K562 (cell line): ENCODE results near the gene POLE2. TPM values are rescaled to one million over a fixed set of nuclear protein-coding genes. Genes with fewer than 3 reads are reported as not detected.
"Not testable (repeated sequence)": the region's sequence is repeated elsewhere in the genome, so short reads cannot be mapped to it uniquely, and the experiment has no call there.

ENCODE experiments used
- ATAC-seq: fragments of 200-7000 bp; cut with Tn5 transposase; 3 replicates; pipeline ENCODE4 v1.9.1; 2020; ENCODE audit warnings: moderate library complexity
- BruUV-seq: library from RNA; stranded (reverse); fragments of 400-500 nt; replicated peaks from 2 replicates; lab custom pipeline; 2021; lab: Mats Ljungman, UMichigan
- CTCF ChIA-PET: fragments of 300-600 bp; formaldehyde crosslinking; extraction: SDS; loops from one replicate; lab custom pipeline; 2021; ENCODE audit warnings: low intra/inter-chr PET ratio; lab: Yijun Ruan, JAX
- POLR2A ChIA-PET: fragments of 300-600, 350-650 bp; sonication (Branson Sonifier 250); formaldehyde crosslinking; extraction: SDS; loops from one replicate; lab custom pipeline; 2021; ENCODE audit warnings: antibody characterized with exemption, inconsistent platforms; lab: Yijun Ruan, JAX
- DNase-seq, 4 experiments: peaks; one replicate each; pipeline versions ENCODE4 v3.0.0 to v3.0.0-alpha.2; 2011 to 2018; ENCODE audit warnings: low spot score in 3 of 4, mixed read lengths in 3 of 4; ENCODE audit errors: extremely low read depth in 1 of 4
- FAIRE-seq: peaks from 2 replicates; lab custom pipeline; 2011; peaks lifted over from hg19 to GRCh38; lab: Jason Lieb, UNC
- H2AFZ ChIP-seq: 2 replicates; pipeline ENCODE4 v1.6.0; 2011; ENCODE audit warnings: low read depth, low read length, control low read depth, inconsistent platforms
- H3K27ac ChIP-seq: fragments of 200-600 bp; 3 replicates; pipeline ENCODE4 v1.8.0; 2011; ENCODE audit warnings: low read depth, mild to moderate bottlenecking, control low read depth, inconsistent platforms, low read length, moderate library complexity, mixed read lengths; ENCODE audit errors: extremely low read depth
- H3K27me3 ChIP-seq, 2 experiments: fragments of 300-600 bp in 1 of 2; 2 replicates in 1 of 2; 3 replicates in 1 of 2; pipeline versions ENCODE4 v1.6.0 to v1.8.0; 2011; ENCODE audit warnings: inconsistent platforms in 2 of 2, low read length in 2 of 2, mild to moderate bottlenecking in 1 of 2, mixed read lengths in 1 of 2, moderate library complexity in 1 of 2; ENCODE audit not compliant: control insufficient read depth in 2 of 2, insufficient read depth in 2 of 2
- H3K36me3 ChIP-seq: fragments of 300-600 bp; 3 replicates; pipeline ENCODE4 v1.8.0; 2011; ENCODE audit warnings: mild to moderate bottlenecking, low read length, inconsistent platforms; ENCODE audit not compliant: control insufficient read depth, insufficient read depth
- H3K4me1 ChIP-seq, 2 experiments: fragments of 200-600 bp in 1 of 2; replicated peaks in 1 of 2; 2 replicates in 1 of 2; 3 replicates in 1 of 2; pipeline versions ENCODE4 v1.5.1 to v1.8.0; 2011; ENCODE audit warnings: inconsistent platforms in 2 of 2, low read length in 2 of 2, mild to moderate bottlenecking in 1 of 2, mixed read lengths in 1 of 2, moderate library complexity in 1 of 2; ENCODE audit not compliant: control insufficient read depth in 2 of 2, insufficient read depth in 2 of 2
- H3K4me2 ChIP-seq: 2 replicates; pipeline ENCODE4 v1.6.1; 2011; ENCODE audit warnings: low read length, control low read depth, inconsistent platforms, mixed read lengths; ENCODE audit not compliant: insufficient read depth
- H3K4me3 ChIP-seq: fragments of 200-600 bp; sonication (generic), shearing (Covaris generic); 2 replicates; pipeline ENCODE4 v1.5.1; 2016; ENCODE audit warnings: control low read depth, inconsistent platforms
- H3K79me2 ChIP-seq: fragments of 200-600 bp; 3 replicates; pipeline ENCODE4 v1.8.0; 2011; ENCODE audit warnings: low read length, inconsistent platforms; ENCODE audit not compliant: control insufficient read depth, insufficient read depth
- H3K9ac ChIP-seq, 2 experiments: 2 replicates each; pipeline versions ENCODE4 v1.6.0 to v1.6.1; 2011; ENCODE audit warnings: low read depth in 2 of 2, low read length in 2 of 2, control low read depth in 1 of 2, inconsistent platforms in 1 of 2, mild to moderate bottlenecking in 1 of 2, mixed read lengths in 1 of 2; ENCODE audit not compliant: insufficient read depth in 1 of 2
- H3K9me1 ChIP-seq: one replicate; pipeline ENCODE4 v1.6.0; 2011; ENCODE audit warnings: inconsistent platforms, mild to moderate bottlenecking, low read length, moderate library complexity; ENCODE audit not compliant: control insufficient read depth, insufficient read depth
- H3K9me3 ChIP-seq: replicated peaks from 2 replicates; pipeline ENCODE4 v1.5.1; 2011; ENCODE audit warnings: low read depth, low read length, inconsistent platforms; ENCODE audit not compliant: control insufficient read depth, insufficient read depth
- H4K20me1 ChIP-seq: replicated peaks from 2 replicates; pipeline ENCODE4 v1.6.1; 2011; ENCODE audit warnings: low read length, inconsistent platforms, mixed read lengths; ENCODE audit not compliant: control insufficient read depth, insufficient read depth
- EZH2 ChIP-seq: IDR thresholded peaks from 2 replicates; pipeline ENCODE4 v1.6.1; 2012; ENCODE audit warnings: low read depth, mild to moderate bottlenecking, inconsistent platforms, low read length, borderline replicate concordance
- FOXJ3 ChIP-seq: sonication (generic); formaldehyde crosslinking; IDR thresholded peaks from 2 replicates; pipeline ENCODE4 v1.4.0; 2020; ENCODE audit warnings: mild to moderate bottlenecking, missing genetic modification reagents
- HDAC6 ChIP-seq: IDR thresholded peaks from 2 replicates; pipeline ENCODE4 v1.6.1; 2012; ENCODE audit warnings: low read depth, mild to moderate bottlenecking, control low read depth, inconsistent platforms, low read length, moderate library complexity
- MAFG ChIP-seq: fragments of 450-650 bp; conservative IDR thresholded peaks from 2 replicates; pipeline ENCODE4 v1.6.1; 2016; ENCODE audit warnings: missing genetic modification characterization, missing compliant biosample characterization
- MTF1 ChIP-seq: fragments of 250-450 bp; sonication (Bioruptor Pico); IDR thresholded peaks from 2 replicates; pipeline ENCODE4 v1.9.0; 2021; ENCODE audit warnings: moderate library complexity, mild to moderate bottlenecking, inconsistent platforms, borderline replicate concordance
- SPI1 ChIP-seq: IDR thresholded peaks from 2 replicates; pipeline ENCODE4 v1.6.1; 2011; ENCODE audit warnings: low read depth, low read length, control low read depth, borderline replicate concordance
- STAT5A ChIP-seq: IDR thresholded peaks from 2 replicates; pipeline ENCODE4 v1.6.1; 2012; ENCODE audit warnings: low read length, inconsistent platforms, borderline replicate concordance
- ZNF12 ChIP-seq: sonication (generic); formaldehyde crosslinking; IDR thresholded peaks from 2 replicates; pipeline ENCODE4 v1.4.0; 2020; ENCODE audit warnings: mild to moderate bottlenecking, missing genetic modification reagents
- ZNF121 ChIP-seq: sonication (generic); formaldehyde crosslinking; conservative IDR thresholded peaks from 2 replicates; pipeline ENCODE4 v1.8.0; 2022; ENCODE audit warnings: missing genetic modification reagents
- ZNF79 ChIP-seq: fragments of 250-450 bp; sonication (Bioruptor Pico); IDR thresholded peaks from 2 replicates; pipeline ENCODE4 v1.4.0; 2020; ENCODE audit warnings: low read depth, mild to moderate bottlenecking, moderate library complexity
- WGBS: fragments of 100-300 bp; shearing (Covaris generic); methylation state at CpG from one replicate; pipeline ENCODE4 v1.1.6; 2016; ENCODE audit warnings: low coverage, mixed read lengths; ENCODE audit not compliant: insufficient coverage; ENCODE audit errors: missing lambda C conversion rate; 5-methylcytosine and 5-hydroxymethylcytosine counted together
- in situ Hi-C: fragments of 300-500 bp; cut with MboI; formaldehyde crosslinking; loops from 4 replicates; pipeline ENCODE4 v1.15.0; 2018; ENCODE audit warnings: inconsistent platforms, mixed read lengths
- intact Hi-C: fragments of 100-400 bp; cut with micrococcal nuclease; formaldehyde crosslinking; loops from 2 replicates; pipeline ENCODE4 v1.14.2; 2022
- polyA plus RNA-seq, 8 experiments: library from polyadenylated mRNA; depleted of rRNA in 4 of 8; stranded (reverse) in 5 of 8; unstranded in 3 of 8; fragments of >200 nt; fragmentation: Nextera tagmentation in 2 of 8; fragmentation: Illumina TruSeq in 1 of 8; extraction: Ambion mirVana in 2 of 8; extraction: Trizol in 1 of 8; gene quantifications; 2 replicates each; pipeline versions ENCODE4 v1.2.1 to v1.2.3, GENCODE V29; 2011 to 2014; ENCODE audit warnings: inconsistent platforms in 1 of 8, missing spikeins in 1 of 8
- total RNA-seq, 7 experiments: library from RNA; depleted of rRNA in 6 of 7; stranded (reverse); fragments of >200 nt in 6 of 7; fragmentation: Illumina TruSeq in 2 of 7; extraction: Trizol in 2 of 7; gene quantifications; 2 replicates each; pipeline versions ENCODE4 v1.2.1 to v1.2.3, GENCODE V29; 2011 to 2021; ENCODE audit warnings: low replicate concordance in 1 of 7

The POLE2 gene
- total and polyA plus RNA-seq, 9 of the 15 experiments (the other 6 are each of a cell fraction or from before 2014, with no cell fraction given): 30.7 to 78.4 (median 55.4) TPM

- BruUV-seq, CTCF ChIA-PET, FAIRE-seq, H3K9ac ChIP-seq, H3K4me3 ChIP-seq, ATAC-seq, H3K9me1 ChIP-seq, H3K4me2 ChIP-seq, intact Hi-C loops, H3K36me3 ChIP-seq, in situ Hi-C loops, H3K9me3 ChIP-seq, DNase-seq, H3K27me3 ChIP-seq, H3K79me2 ChIP-seq, H2AFZ ChIP-seq, POLR2A ChIA-PET, H3K27ac ChIP-seq, H3K4me1 ChIP-seq, H4K20me1 ChIP-seq: not testable (repeated sequence)
- TF ChIP-seq ZNF121 (CRISPR knock-in tag): peak; percentile 90
- 15% methylated on average over 4 of the region's 4 CpGs for WGBS
These were observed 47.7 kb upstream of the POLE2 start for GRCh38 chr14:49735669-49736068.

- intact Hi-C loops: no loop called here
- FAIRE-seq (no peak), ATAC-seq (no peak), DNase-seq (no peak)
- no peak overlapping the region for H2AFZ ChIP-seq
- H3K79me2 ChIP-seq: no peaks in the 10 kb centered on the region
- H3K4me3 ChIP-seq: no peak overlapping the region
- no peaks in the 10 kb centered on the region for H3K27me3 ChIP-seq
- ChIA-PET POLR2A (no interaction called here), CTCF (no interaction called here)
- TF ChIP-seq MTF1 (CRISPR knock-in tag): no peak
- no peak for TF ChIP-seq HDAC6
- no peak for TF ChIP-seq MAFG (tag)
- no peak for TF ChIP-seq STAT5A
- TF ChIP-seq EZH2: no peak
- TF ChIP-seq ZNF12: no peak
- no peak for TF ChIP-seq FOXJ3 (CRISPR knock-in tag)
- no peak for TF ChIP-seq ZNF79 (CRISPR knock-in tag)
- TF ChIP-seq SPI1: no peak
- H3K36me3 ChIP-seq: no peaks in the 10 kb centered on the region
- H3K27ac ChIP-seq: no peak overlapping the region
- H3K9me1 ChIP-seq: no peaks in the 10 kb centered on the region
- H3K4me1 ChIP-seq: no peaks in the 10 kb centered on the region; a peak in 1 of 5 replicates
- no peaks in the 10 kb centered on the region for H3K9me3 ChIP-seq
- H3K4me2 ChIP-seq: no peak overlapping the region
- no peak overlapping the region for H3K9ac ChIP-seq
- in situ Hi-C loops: no loop called here
- H4K20me1 ChIP-seq: no peaks in the 10 kb centered on the region
- no TSS peak for BruUV-seq
These were observed 45.8 kb upstream of the POLE2 start for GRCh38 chr14:49733836-49734235.
